GM12878 (cell line): Measurements from ENCODE around the gene PRPF6. TPM values are rescaled to one million over a fixed set of nuclear protein-coding genes. Genes with fewer than 3 reads are reported as not detected.
"Not testable (repeated sequence)": the region's sequence is repeated elsewhere in the genome, so short reads cannot be mapped to it uniquely, and the experiment has no call there.

Experiments used
- ATAC-seq: fragments of 200-7000 bp; cut with Tn5 transposase; 3 replicates; pipeline ENCODE4 v1.9.1; 2020; ENCODE audit warnings: mild to moderate bottlenecking, moderate library complexity
- BruUV-seq: library from RNA; stranded (reverse); fragments of 400-500 nt; replicated peaks from 2 replicates; lab custom pipeline; 2021; lab: Mats Ljungman, UMichigan
- CTCF ChIA-PET: fragments of 300-600 bp; sonication (Branson Sonifier 250); formaldehyde crosslinking; extraction: SDS; loops from one replicate; lab custom pipeline; 2021; ENCODE audit warnings: inconsistent platforms; lab: Yijun Ruan, JAX
- POLR2A ChIA-PET: fragments of 350-600 bp; formaldehyde crosslinking; extraction: SDS; loops from one replicate; lab custom pipeline; 2021; ENCODE audit warnings: inconsistent platforms; lab: Charles Lee
- RAD21 ChIA-PET: fragments of 300-600 bp; sonication (Branson Sonifier 250); formaldehyde crosslinking; loops from one replicate; lab custom pipeline; 2023; ENCODE audit warnings: antibody characterized with exemption; ENCODE audit not compliant: unreplicated experiment; lab: Charles Lee
- SMC1A ChIA-PET: fragments of 300-600 bp; sonication (Branson Sonifier 250); formaldehyde crosslinking; loops from one replicate; lab custom pipeline; 2023; ENCODE audit not compliant: unreplicated experiment, uncharacterized antibody; lab: Charles Lee
- DNase-seq: peaks from one replicate; pipeline ENCODE4 v3.0.0-alpha.2; 2011; ENCODE audit warnings: low read depth, low spot score
- FAIRE-seq: peaks from 3 replicates; lab custom pipeline; 2011; peaks lifted over from hg19 to GRCh38; lab: Jason Lieb, UNC
- H2AFZ ChIP-seq: 2 replicates; pipeline ENCODE4 v1.6.0; 2011; ENCODE audit warnings: low read depth, low read length, control low read depth; ENCODE audit not compliant: control insufficient read depth
- H3K27ac ChIP-seq: 2 replicates; pipeline ENCODE4 v1.5.1; 2011; ENCODE audit warnings: control low read depth; ENCODE audit not compliant: control insufficient read depth, insufficient read depth
- H3K27me3 ChIP-seq, 2 experiments: replicated peaks in 1 of 2; 2 replicates each; pipeline versions ENCODE4 v1.6.0 to v1.6.1; 2011; ENCODE audit warnings: low read length in 1 of 2; ENCODE audit not compliant: control insufficient read depth in 2 of 2, insufficient read depth in 2 of 2
- H3K36me3 ChIP-seq, 2 experiments: 2 replicates each; pipeline ENCODE4 v1.5.1; 2011; ENCODE audit warnings: low read length in 1 of 2; ENCODE audit not compliant: control insufficient read depth in 2 of 2, insufficient read depth in 2 of 2
- H3K4me1 ChIP-seq: 2 replicates; pipeline ENCODE4 v1.6.1; 2011; ENCODE audit warnings: mild to moderate bottlenecking, low read length, moderate library complexity, mixed read lengths; ENCODE audit not compliant: control insufficient read depth, insufficient read depth
- H3K4me2 ChIP-seq: 2 replicates; pipeline ENCODE4 v1.6.0; 2011; ENCODE audit warnings: control low read depth; ENCODE audit not compliant: control insufficient read depth, insufficient read depth
- H3K4me3 ChIP-seq: fragments of 200-600 bp; sonication (generic); 2 replicates; pipeline ENCODE4 v1.5.1; 2016
- H3K79me2 ChIP-seq: 2 replicates; pipeline ENCODE4 v1.6.0; 2011; ENCODE audit warnings: low read length; ENCODE audit not compliant: control insufficient read depth, insufficient read depth
- H3K9ac ChIP-seq: 2 replicates; pipeline ENCODE4 v1.8.0; 2011; ENCODE audit warnings: low read length, control low read depth, mixed read lengths; ENCODE audit not compliant: control insufficient read depth, insufficient read depth
- H3K9me3 ChIP-seq: replicated peaks from 3 replicates; pipeline ENCODE4 v1.5.1; 2011; ENCODE audit warnings: mild to moderate bottlenecking, low read length; ENCODE audit not compliant: control insufficient read depth, insufficient read depth
- H4K20me1 ChIP-seq: 2 replicates; pipeline ENCODE4 v1.6.0; 2011; ENCODE audit not compliant: control insufficient read depth, insufficient read depth
- ZNF384 ChIP-seq: IDR thresholded peaks from 2 replicates; pipeline ENCODE4 v1.6.1; 2012; ENCODE audit warnings: low read depth, mild to moderate bottlenecking, low read length, improper control_type of control experiment, borderline replicate concordance
- WGBS: methylation state at CpG from one replicate; pipeline ENCODE4 v1.1.6; 2016; ENCODE audit warnings: low lambda C conversion rate; ENCODE audit not compliant: insufficient replicate concordance, insufficient coverage; ENCODE audit errors: missing lambda C conversion rate; 5-methylcytosine and 5-hydroxymethylcytosine counted together
- in situ Hi-C: fragments of 300-500 bp; cut with MboI; formaldehyde crosslinking; loops from 9 replicates; pipeline ENCODE4 v1.14.3; 2018; ENCODE audit warnings: mixed read lengths
- intact Hi-C: fragments of 100-400 bp; cut with micrococcal nuclease; formaldehyde crosslinking; loops from one replicate; pipeline ENCODE4 v1.14.2; 2022; ENCODE audit not compliant: unreplicated experiment
- polyA plus RNA-seq, 11 experiments: library from polyadenylated mRNA; depleted of rRNA in 4 of 11; unstranded in 6 of 11; stranded (reverse) in 5 of 11; fragments of >200 nt; fragmentation: Nextera tagmentation in 4 of 11; fragmentation: Illumina TruSeq in 1 of 11; extraction: Ambion mirVana in 4 of 11; extraction: Trizol in 1 of 11; gene quantifications; 1 replicate in 1 of 11; 2 replicates in 10 of 11; pipeline versions ENCODE4 v1.2.1 to v1.2.3, GENCODE V29; 2011 to 2016; ENCODE audit warnings: inconsistent platforms in 2 of 11, missing spikeins in 2 of 11, low read depth in 1 of 11
- total RNA-seq, 4 experiments: library from RNA; depleted of rRNA in 3 of 4; stranded (reverse); fragments of >200 nt in 3 of 4; fragmentation: Illumina TruSeq in 1 of 4; extraction: Trizol in 1 of 4; gene quantifications; 2 replicates each; pipeline versions ENCODE4 v1.2.1 to v1.2.3, GENCODE V29; 2013 to 2021
- TF ChIP-seq, protein P1 (sequence below): fragments of 450-650 bp; IDR thresholded peaks from 2 replicates; pipeline ENCODE4 v1.6.1; 2016; ENCODE audit warnings: mild to moderate bottlenecking
- TF ChIP-seq, protein P2 (sequence below): IDR thresholded peaks from 2 replicates; pipeline ENCODE4 v1.6.1; 2011; ENCODE audit warnings: borderline replicate concordance, low read depth, mild to moderate bottlenecking, moderate library complexity, low read length; ENCODE audit not compliant: insufficient read depth, poor library complexity, severe bottlenecking
- TF ChIP-seq, protein P3 (sequence below): fragments of 450-650 bp; IDR thresholded peaks from 2 replicates; pipeline ENCODE4 v1.6.1; 2016; ENCODE audit warnings: mild to moderate bottlenecking
- TF ChIP-seq, protein P4 (sequence below): fragments of 450-650 bp; IDR thresholded peaks from 2 replicates; pipeline ENCODE4 v1.6.1; 2016; ENCODE audit warnings: mild to moderate bottlenecking, moderate library complexity, borderline replicate concordance
- TF ChIP-seq, protein P5 (sequence below): fragments of 450-650 bp; IDR thresholded peaks from 2 replicates; pipeline ENCODE4 v1.6.1; 2017; ENCODE audit warnings: mild to moderate bottlenecking, moderate library complexity

PRPF6 gene
- total and polyA plus RNA-seq, 10 of the 15 experiments (the other 5 are each of a cell fraction or from before 2014, with no cell fraction given), result 5.0 to 102 (median 71.3) TPM

DNA sequence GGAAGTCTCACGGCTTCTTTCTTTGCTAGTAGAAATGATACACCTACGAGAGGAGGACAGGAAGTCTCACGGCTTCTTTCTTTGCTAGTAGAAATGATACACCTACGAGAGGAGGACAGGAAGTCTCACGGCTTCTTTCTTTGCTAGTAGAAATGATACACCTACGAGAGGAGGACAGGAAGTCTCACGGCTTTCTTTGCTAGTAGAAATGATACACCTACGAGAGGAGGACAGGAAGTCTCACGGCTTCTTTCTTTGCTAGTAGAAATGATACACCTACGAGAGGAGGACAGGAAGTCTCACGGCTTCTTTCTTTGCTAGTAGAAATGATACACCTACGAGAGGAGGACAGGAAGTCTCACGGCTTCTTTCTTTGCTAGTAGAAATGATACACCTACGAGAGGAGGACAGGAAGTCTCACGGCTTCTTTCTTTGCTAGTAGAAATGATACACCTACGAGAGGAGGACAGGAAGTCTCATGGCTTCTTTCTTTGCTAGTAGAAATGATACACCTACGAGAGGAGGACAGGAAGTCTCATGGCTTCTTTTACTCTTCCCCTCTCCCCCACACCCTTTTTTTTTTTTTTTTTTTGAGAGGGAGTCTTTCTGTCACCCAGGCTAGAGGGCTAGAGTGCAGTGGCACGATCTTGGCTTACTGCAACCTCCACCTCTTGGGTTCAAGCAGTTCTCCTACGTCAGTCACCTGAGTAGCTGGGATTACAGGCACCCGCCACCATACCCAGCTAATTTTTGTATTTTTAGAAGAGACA is 31.6 kb downstream of the PRPF6 start:
- H3K27me3 ChIP-seq, H3K4me3 ChIP-seq, in situ Hi-C loops, H2AFZ ChIP-seq, BruUV-seq, FAIRE-seq, H3K79me2 ChIP-seq, DNase-seq, H4K20me1 ChIP-seq: not testable (repeated sequence)
- peaks cover 33 to 60% of the 10 kb centered on the region in 2 experiments for H3K36me3 ChIP-seq
- peak; percentile 70 for ATAC-seq
- CTCF ChIA-PET, result interaction anchor here (1.6 kb wide), 1 partner anchor 26 kb away, joined by 4 read pairs; no protein-coding TSS in a partner anchor
- intact Hi-C loops, result loop anchor here (2.0 kb wide), 1 partner anchor 24 kb away; the partner anchor contains the start of gene C20orf204
- H3K4me1 ChIP-seq, result peaks cover 27% of the 10 kb centered on the region
- SMC1A ChIA-PET, result interaction anchor here (1.7 kb wide), 1 partner anchor 32 kb away, joined by 6 read pairs; the partner anchor contains the start of gene PRPF6
- POLR2A ChIA-PET, result interaction anchor here (2.2 kb wide), 1 partner anchor 33 kb away, joined by 9 read pairs; the partner anchor contains the start of genes PRPF6 and SAMD10
- H3K9ac ChIP-seq, result peak overlapping the region; percentile 57
- RAD21 ChIA-PET, result interaction anchor here (0.7 kb wide), 1 partner anchor 63 kb away, joined by 4 read pairs; no protein-coding TSS in a partner anchor
- H3K4me2 ChIP-seq, result peak overlapping the region; percentile 23; the same call in 1 of the 2 replicates
- H3K9me3 ChIP-seq, result peaks cover 53% of the 10 kb centered on the region
- H3K27ac ChIP-seq, result peak overlapping the region; percentile 97
- WGBS, result 12% methylated on average over 10 of the region's 20 CpGs
- TF ChIP-seq, protein P1, sequence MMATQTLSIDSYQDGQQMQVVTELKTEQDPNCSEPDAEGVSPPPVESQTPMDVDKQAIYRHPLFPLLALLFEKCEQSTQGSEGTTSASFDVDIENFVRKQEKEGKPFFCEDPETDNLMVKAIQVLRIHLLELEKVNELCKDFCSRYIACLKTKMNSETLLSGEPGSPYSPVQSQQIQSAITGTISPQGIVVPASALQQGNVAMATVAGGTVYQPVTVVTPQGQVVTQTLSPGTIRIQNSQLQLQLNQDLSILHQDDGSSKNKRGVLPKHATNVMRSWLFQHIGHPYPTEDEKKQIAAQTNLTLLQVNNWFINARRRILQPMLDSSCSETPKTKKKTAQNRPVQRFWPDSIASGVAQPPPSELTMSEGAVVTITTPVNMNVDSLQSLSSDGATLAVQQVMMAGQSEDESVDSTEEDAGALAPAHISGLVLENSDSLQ, result 0 out of 2 replicates have a peak, but pooled peaks have one; percentile 36
- TF ChIP-seq, protein P2, sequence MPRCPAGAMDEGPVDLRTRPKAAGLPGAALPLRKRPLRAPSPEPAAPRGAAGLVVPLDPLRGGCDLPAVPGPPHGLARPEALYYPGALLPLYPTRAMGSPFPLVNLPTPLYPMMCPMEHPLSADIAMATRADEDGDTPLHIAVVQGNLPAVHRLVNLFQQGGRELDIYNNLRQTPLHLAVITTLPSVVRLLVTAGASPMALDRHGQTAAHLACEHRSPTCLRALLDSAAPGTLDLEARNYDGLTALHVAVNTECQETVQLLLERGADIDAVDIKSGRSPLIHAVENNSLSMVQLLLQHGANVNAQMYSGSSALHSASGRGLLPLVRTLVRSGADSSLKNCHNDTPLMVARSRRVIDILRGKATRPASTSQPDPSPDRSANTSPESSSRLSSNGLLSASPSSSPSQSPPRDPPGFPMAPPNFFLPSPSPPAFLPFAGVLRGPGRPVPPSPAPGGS, result peak; percentile 10
- TF ChIP-seq, protein P3, sequence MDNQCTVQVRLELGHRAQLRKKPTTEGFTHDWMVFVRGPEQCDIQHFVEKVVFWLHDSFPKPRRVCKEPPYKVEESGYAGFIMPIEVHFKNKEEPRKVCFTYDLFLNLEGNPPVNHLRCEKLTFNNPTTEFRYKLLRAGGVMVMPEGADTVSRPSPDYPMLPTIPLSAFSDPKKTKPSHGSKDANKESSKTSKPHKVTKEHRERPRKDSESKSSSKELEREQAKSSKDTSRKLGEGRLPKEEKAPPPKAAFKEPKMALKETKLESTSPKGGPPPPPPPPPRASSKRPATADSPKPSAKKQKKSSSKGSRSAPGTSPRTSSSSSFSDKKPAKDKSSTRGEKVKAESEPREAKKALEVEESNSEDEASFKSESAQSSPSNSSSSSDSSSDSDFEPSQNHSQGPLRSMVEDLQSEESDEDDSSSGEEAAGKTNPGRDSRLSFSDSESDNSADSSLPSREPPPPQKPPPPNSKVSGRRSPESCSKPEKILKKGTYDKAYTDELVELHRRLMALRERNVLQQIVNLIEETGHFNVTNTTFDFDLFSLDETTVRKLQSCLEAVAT, result peak; percentile 62; the same call in 1 of the 2 replicates
- TF ChIP-seq ZNF384, result peak; percentile 42; the same call in 1 of the 2 replicates
- TF ChIP-seq, protein P4, sequence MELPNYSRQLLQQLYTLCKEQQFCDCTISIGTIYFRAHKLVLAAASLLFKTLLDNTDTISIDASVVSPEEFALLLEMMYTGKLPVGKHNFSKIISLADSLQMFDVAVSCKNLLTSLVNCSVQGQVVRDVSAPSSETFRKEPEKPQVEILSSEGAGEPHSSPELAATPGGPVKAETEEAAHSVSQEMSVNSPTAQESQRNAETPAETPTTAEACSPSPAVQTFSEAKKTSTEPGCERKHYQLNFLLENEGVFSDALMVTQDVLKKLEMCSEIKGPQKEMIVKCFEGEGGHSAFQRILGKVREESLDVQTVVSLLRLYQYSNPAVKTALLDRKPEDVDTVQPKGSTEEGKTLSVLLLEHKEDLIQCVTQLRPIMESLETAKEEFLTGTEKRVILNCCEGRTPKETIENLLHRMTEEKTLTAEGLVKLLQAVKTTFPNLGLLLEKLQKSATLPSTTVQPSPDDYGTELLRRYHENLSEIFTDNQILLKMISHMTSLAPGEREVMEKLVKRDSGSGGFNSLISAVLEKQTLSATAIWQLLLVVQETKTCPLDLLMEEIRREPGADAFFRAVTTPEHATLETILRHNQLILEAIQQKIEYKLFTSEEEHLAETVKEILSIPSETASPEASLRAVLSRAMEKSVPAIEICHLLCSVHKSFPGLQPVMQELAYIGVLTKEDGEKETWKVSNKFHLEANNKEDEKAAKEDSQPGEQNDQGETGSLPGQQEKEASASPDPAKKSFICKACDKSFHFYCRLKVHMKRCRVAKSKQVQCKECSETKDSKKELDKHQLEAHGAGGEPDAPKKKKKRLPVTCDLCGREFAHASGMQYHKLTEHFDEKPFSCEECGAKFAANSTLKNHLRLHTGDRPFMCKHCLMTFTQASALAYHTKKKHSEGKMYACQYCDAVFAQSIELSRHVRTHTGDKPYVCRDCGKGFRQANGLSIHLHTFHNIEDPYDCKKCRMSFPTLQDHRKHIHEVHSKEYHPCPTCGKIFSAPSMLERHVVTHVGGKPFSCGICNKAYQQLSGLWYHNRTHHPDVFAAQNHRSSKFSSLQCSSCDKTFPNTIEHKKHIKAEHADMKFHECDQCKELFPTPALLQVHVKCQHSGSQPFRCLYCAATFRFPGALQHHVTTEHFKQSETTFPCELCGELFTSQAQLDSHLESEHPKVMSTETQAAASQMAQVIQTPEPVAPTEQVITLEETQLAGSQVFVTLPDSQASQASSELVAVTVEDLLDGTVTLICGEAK, result peak; percentile 22; the same call in 1 of the 2 replicates
- TF ChIP-seq, protein P5, sequence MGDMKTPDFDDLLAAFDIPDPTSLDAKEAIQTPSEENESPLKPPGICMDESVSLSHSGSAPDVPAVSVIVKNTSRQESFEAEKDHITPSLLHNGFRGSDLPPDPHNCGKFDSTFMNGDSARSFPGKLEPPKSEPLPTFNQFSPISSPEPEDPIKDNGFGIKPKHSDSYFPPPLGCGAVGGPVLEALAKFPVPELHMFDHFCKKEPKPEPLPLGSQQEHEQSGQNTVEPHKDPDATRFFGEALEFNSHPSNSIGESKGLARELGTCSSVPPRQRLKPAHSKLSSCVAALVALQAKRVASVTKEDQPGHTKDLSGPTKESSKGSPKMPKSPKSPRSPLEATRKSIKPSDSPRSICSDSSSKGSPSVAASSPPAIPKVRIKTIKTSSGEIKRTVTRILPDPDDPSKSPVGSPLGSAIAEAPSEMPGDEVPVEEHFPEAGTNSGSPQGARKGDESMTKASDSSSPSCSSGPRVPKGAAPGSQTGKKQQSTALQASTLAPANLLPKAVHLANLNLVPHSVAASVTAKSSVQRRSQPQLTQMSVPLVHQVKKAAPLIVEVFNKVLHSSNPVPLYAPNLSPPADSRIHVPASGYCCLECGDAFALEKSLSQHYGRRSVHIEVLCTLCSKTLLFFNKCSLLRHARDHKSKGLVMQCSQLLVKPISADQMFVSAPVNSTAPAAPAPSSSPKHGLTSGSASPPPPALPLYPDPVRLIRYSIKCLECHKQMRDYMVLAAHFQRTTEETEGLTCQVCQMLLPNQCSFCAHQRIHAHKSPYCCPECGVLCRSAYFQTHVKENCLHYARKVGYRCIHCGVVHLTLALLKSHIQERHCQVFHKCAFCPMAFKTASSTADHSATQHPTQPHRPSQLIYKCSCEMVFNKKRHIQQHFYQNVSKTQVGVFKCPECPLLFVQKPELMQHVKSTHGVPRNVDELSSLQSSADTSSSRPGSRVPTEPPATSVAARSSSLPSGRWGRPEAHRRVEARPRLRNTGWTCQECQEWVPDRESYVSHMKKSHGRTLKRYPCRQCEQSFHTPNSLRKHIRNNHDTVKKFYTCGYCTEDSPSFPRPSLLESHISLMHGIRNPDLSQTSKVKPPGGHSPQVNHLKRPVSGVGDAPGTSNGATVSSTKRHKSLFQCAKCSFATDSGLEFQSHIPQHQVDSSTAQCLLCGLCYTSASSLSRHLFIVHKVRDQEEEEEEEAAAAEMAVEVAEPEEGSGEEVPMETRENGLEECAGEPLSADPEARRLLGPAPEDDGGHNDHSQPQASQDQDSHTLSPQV, result 0 out of 2 replicates have a peak, but pooled peaks have one; percentile 11
